HG03097 (cell line): ENCODE data around the gene HOXA11.

ENCODE experiments used
- ATAC-seq: cut with Tn5 transposase; IDR thresholded peaks from one replicate; pipeline ENCODE4 v1.9.1; 2021; ENCODE audit not compliant: unreplicated experiment, low FRiP score

Gene HOXA11

DNA sequence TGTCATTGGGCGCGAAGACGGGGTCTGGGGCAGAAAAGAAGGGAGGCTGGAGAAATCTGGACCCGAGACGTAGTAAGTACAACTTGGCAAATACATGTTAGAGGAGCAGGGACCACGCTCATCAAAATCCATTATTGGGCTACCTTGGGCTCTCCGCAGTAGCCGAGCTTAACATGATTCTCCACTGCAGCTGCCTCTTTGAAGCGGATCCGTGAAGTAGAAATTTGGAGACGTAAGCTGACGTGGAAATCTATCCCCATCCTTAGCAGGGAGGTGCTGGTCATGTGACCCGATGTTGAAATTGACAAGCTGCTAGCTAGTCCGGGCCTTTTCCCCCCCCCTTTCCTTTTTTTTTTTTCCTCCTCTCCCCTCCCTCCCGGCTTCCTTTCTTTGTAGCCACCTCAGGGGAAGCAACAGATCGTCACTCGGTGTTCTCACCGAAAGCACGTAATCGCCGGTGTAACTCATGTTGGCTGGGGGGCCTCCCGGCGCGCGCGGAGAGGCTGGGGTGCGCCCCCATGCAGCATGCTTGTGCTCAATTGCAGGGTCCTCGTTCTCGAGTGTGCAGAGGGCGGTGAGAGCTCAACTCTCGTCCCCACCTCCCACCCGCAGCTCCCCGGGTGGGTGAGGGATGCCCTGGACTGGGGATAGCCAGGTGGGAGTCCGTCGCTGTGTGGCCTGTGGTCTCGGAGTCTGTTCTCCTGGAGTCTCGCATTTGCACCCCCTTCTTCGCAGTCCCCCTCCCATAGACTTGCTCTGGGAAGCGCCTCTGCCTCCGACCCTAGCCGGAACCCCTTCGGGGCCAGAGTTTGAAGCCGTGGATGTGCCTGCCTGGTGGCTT lies at the start of gene HOXA11:
HOXA11 (minus strand) TSS at position 220 of the 841 bp plus-strand sequence; CDS start at position 132, 88 bp downstream.
- ATAC-seq: no peak

DNA sequence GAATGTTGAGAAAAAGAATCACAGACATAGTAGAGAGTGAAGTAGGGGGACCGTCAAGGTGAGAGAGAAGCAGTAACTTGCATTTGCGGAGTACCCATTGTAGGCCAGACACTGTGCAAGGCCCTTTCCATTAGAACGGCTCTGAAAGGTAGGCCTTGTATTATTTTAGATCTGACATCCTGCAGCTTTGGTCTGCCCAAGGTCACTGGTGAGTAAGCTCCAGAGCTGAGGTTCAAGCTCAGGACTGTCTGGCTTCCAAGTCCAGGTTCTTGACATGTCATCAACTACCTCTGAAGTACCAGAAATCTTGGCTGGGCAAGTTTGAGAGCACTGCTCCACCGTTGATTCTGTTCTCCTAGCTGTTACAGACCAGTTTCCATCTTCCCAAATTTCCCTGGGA lies 44.4 kb upstream of the HOXA11 start:
- no peak for ATAC-seq

DNA sequence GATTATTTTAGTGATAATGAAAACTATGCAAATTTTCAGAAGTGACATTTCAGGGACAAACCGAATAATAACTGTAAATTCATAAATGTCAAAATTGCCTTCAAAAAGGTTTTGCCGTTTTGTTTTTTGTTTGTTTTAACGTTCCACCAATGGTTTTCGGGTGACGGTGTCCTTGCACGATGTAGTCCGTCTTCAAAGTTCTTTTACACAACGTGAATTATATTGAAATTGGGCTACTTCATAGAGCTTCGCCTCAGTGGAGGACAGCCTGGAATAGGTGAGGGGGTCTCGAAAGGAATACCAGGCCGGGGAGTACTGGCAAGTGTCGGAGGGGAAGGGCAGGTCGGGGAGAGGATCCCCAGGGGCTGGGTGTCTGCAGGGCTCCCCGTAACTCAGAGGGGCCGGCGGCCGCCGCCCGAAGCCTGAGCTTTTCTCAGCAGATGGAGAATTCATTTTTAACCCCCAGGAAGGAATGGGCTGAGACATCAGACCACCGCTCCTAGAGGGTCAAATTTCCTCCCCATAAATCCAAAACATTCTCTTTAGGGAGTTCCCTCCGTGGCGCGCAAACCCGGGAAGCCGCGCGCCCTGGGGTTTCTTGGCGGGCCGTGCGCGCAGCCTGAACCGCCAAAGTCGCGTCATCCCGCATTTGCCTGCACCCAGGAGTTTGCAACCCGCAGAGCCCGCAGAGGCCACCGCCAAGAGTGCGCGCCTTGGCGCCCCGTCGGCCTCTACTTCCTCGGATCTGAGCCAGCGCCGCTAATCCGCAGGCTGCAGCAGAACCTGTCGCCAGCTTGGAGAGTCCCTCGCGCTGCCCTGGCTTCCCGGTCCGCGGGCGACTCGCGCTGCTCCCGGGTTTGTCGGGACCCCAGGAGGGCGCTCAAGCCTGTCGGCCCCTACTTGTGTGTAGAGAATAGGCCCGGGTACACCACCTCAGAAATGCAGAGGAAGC lies 40.2 kb upstream of the HOXA11 start:
- no peak for ATAC-seq

DNA sequence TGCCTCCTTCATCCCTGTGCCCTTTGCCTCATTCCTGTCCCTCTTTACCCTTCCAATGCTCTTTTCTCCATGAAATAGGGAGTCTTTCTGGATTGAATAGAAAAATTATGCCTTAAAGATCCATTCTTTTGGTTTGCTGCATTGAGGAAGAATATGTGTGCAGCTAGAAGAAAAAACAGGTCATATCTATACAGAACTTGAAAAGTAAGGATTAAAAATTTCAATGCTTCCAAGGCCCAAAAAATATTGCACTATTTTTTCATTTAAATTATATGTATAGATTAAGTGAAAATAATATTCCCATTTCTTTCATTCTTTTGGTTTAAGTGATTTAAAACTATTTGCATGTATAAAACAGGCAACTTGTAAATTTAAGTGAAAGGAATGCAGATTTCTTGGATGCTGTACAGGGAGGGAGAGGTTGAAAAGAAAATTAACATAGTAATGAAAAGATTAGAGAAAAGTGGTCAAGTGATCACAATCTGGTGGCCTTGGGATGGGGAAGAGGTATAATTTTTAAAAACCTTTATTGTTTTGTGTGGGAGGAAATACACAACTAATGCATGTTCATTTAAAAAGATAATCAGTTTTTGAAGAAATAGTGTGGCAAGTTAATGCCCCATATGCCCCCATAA lies 39.0 kb upstream of the HOXA11 start:
- ATAC-seq: no peak

DNA sequence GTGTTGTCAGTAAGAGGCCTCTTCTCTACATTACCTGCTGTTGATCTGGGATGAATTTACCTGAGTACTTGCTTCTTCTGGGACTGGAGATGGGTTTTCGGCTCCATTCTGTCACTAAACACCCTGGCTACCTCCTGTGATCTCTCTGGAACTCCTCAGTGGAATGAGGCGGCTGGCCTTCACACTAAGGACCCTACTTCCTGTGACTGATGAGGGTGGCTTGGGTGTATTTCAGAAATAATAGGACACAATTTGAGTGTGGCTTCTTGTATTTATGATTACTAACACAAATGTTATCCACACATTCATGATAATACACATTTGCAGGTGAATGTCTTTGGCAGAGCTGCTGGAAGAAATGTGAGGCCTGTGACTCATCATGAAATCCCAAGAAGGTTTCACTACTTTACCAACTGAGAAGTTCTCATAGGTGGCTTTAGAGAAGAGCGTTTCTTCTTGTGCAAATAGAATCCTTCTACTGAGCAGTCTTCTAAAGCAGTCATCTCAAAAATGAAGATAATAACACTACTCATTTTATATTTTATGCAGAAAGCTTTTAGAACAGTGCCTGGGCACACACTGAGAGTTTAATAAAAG lies 36.3 kb upstream of the HOXA11 start:
- ATAC-seq: no peak

DNA sequence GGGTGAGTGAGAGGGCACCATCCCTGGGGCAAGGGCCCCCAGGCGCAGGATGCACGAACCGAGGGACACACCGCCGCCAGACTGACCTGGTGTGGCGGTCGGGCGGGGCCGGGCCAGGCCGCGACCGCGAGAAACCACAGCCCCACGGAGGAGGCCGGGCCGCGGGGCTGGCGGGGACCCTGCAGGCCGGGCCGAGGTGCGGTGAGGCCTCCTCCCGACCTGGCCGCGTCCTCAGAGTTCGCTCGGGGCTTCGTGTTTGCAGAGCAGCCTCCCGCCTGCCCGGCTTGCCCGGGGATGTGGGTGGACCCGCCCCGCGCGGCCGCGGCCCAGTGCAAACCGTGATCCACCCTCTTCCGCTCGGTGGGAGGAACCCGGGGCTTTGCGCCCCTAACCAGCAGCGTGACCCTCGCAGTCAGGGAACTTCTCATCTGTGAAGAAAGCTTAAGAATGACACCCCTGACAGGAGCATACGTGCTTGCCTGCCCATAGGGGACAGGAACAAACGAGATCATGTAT lies 35.5 kb upstream of the HOXA11 start:
- no peak for ATAC-seq

DNA sequence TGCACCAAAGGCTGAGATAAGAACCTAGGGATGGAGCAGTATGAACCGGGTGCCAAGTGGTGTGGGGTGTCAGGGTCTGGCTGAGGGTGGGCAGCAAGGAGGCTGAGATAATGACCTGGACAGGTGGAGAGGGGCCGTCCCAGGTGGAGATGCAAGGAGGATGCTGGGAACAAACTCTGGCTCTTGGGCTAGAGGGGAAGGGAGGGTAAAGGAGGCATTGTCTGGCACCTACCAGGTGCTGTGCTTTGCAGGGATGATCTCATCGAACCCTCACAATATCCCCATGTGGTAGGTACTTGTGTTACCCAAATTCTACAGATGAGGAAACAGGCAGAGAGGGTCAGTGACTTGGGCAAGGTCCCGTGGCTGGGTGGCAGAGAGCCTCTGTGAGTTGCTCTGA lies 34.8 kb upstream of the HOXA11 start:
- no peak for ATAC-seq

DNA sequence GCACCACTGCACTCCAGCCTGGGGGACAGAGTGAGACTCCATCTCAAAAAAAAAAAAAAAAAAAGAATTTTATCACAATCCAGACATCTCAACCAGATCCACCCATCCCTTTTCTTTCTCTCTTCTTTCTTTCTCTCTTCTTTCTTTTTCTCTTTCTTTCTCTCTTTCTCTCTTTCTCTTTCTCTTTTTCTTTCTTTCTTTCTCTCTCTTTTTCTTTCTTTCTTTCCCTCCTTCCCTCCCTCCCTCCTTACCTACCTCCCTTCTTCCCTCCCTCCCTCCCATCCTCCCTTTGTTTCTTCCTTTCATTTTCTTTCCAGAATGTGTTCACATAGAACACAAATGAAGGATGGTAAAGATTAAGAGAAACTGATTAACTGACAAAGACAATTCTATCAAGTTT lies 32.9 kb upstream of the HOXA11 start:
- no peak for ATAC-seq

DNA sequence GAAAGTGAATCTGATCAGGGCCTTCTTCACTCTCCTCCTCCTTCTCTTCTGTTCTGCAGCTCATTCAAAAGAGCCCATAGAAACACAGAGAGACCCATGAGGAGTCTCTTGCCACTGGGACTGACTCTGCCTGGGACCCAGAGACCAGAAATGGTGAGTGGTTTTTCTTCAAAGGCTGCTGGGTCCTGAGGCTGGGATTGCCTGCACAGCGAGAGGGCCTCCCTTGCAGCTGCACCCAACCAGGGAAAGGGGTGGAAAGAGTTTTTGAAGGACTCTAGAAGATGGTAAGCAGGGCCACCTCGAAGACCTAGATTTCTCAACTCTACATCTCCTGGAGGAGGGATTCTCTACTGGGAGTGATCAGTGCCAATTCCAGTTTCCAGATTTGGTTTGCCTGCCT lies 30.3 kb upstream of the HOXA11 start:
- ATAC-seq: no peak

DNA sequence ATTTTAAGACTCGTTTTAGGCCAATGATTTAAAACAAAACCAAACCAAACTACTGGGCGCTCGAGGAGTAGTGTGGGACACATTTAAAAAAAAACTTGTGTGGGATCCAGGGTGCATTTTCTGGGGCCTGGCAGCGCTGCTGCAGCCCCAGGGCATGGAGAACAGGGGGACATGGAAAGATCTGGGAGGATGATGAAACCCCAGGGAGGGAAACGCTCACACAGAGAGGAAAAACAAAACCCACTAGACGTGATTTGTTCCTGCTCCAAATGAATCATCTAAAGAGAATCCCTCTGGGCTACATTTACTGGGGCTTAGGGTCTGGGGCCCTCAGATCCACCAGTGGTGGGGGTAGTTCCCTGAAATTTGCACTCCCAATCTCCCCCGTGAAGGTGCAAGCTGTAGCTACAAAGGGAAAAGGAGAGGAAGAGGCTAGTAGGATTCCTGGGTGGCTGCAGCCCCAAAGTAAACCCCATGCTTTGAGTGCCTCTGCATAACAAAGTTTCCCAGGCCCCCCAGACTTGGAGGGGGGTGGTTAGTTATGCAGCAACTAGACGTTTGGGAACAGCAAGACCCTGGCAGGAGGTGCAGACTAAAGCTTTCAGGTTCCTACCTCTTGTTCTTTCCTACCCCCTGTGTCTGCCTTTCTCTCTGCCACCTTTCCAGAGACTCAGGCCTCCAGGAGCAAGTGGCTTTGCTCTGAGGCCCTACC lies 29.4 kb upstream of the HOXA11 start:
- ATAC-seq: no peak

DNA sequence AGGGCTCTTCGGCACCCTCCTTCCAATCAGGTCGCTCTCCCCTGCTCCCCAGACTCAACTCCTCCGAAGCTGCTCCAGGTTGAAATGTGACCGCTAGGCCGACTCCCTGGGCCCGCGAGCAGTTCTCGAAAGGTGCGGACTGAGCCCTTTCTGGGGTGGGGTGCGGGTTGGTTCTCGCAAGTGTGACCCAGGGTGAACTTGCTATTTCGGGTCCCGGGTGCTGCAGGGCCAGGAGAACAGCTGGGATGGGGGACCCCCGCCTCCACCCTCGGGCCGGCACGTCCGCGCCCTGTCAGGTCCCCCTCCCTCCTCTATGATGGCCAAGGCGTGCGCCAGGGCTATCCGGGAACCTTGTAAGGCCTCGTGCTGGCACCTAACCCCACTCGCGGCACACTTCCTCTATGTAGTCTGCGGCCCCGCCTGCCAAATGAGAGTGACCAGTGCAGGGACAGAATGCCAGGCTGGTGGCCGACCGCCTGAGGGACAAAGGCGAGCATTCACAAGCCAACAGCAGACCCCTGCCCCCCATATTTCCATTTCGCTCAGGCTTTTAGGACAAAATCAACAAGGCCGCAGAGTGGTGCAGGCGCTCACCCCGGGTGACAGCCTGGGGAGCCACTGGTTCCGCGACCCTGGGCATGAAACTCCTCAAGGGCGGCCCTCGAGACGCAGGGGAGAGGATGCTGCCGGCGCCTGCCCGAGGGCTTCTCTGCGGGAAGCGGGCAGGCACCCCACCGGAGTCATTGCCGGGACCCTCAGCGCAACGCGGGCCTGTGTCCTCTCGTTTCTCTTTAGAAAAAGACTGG lies 28.6 kb upstream of the HOXA11 start:
- ATAC-seq: no peak

DNA sequence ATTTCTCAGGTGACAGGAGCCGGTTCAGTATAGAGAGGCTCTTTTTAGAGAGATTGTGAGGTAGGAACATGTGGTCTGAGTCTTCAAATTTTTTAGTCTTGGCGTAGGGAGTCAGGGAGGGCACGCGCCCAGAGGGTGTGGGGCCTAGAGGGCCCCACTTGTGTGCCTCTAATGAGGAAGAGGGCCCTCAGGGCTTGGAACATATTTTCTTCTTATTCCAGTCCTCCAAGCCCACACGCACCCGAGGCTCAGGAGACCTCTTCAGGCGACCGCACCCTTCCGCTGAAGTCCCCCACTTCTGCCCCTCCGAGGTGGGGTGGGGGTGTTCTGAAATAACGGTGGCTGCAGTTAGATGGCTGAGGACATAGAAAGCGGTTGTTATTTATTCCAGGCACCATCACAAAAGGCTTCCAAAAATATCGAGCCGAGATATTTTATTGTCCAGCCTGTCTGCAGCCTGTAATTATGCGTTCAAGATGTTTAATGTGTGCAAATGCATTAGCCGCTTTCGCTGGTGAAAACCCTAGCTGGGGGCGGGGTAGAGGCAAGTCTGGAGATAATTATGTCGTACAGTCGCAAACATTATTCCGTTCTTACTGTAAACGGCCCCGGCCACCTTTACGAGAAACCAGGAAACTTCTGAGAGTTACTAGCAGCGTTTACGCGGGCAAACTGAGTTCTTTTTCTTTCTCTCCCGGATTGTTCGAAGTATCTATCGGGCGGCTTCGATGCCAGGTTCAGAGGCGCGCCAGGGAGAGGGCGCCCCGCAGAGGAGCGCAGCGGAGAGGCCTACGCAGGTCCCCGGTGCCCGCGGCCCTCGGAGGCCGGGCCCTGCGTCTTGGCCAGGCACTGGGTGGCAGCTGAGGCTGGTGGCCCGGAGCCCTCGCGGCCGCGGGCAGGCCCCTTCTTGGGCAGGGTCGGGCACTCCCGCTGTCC lies 27.7 kb upstream of the HOXA11 start:
- ATAC-seq: no peak

DNA sequence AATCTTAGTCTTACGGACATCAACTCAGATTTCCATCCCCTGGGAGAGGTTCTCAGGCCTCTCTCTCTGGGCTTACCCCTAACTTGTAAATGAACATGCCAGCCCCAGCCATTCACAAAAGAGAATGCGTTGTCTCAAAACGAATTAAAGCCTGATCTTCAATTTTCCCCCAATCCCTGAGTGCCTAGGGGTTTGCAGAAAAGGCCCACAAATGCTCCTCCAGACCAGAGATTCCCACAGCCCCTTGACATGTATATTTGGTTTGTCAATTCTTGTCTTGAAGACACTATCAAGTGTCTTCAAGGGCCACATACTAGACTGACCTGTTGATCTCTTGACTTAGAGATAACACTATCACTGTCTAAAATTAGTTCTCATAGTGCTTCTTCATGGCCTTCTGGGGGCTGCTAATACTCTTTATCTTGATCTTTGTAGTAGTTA lies 26.8 kb upstream of the HOXA11 start:
- no peak for ATAC-seq

DNA sequence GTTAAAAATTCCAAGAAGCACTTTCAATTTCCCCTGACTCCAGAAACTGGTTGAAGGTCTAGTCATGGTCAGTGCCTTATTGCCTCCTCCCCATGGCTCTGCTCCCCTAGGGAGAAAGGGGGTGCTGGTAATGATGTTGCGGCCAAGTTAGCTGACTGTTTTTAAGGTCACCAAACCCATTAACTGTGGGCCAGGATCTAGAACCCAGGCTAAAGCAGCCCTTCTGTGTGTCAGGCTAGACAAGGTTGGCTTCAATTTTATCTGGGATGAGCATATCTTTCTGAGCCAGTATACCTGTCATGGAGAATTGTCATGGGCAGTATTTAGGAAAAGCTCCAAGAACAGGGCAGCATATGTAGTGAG lies 26.0 kb upstream of the HOXA11 start:
- ATAC-seq: no peak

DNA sequence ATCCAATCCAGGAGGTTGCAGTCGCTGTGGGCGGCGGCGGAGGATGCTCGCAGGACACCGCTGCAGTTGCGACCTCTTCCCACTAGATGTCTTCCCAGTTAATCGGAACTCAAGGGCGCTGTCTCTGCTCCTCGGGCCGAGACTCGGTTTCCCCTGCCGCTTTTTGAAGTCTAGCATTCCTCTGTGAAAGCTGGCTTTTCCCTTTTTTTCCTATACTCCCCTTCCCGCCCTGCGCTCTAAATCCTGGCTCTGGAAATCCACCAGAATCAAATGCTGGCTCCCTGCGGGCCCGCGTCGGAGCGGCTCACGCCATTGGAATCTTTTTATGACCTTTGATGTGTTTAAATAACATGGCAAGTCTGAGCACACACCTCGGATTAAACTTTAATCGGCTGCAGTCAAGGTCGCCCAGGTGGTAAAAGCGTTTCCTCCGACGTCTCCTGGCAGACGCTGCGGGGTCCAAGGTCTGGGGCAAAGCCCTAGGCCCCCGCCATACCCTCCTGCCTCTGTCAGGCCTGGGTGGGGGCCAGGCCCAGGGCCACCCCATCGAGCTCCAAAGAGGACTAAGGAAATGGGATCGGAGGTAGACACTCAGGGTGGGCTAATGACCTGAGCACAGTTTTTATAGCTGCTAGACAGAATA lies 25.5 kb upstream of the HOXA11 start:
- no peak for ATAC-seq

DNA sequence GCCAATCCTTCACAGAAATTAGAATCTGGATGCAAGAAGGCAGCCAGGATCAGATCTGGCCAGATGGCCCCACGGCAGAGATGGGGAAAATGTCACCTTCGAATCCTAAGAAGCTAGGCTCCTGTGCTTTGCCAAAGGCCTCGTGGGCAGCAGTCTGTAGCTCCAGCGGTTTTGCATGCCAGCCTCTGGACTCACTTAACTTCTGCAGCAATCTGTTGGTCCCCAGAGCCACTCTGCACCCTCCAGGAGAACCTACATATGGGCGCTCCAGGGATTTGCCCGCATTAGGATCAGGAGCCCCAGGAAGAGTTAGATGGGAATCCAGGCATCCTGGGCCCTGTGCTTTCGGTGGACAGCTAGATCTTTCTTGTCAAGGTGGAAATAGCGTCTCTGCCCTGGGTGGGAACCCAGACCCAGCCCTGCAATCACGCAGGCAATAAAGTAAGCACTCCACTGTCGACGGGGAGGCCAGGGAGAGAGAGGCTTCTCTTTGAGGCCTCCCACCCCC lies 25.0 kb upstream of the HOXA11 start:
- ATAC-seq: no peak

DNA sequence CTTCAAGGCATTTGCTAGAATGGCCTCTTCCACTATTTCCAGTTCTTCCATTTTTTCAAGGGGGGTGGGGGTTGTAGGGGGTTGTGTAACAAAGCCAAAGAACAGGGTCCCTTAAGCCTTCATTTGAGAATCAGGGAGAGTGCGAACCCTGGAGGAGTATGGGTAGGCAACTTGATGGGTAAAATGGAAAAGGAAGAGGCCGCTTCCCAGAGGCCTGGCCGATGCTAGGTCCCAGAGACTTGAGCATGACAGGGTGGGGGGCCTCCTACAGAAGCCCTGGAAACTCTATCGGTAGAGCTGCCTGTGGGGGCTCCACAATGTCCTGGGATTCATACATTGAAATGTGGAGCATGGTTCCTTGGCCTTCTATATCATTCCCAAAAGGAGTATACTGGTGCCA lies 24.0 kb upstream of the HOXA11 start:
- ATAC-seq: no peak
